Liver (tissue), 9 donors: ENCODE results near the gene DCD. TPM values are rescaled to one million over a fixed set of nuclear protein-coding genes. Genes with fewer than 3 reads are reported as not detected.

Experiments used
- DNase-seq: peaks from one replicate; pipeline ENCODE4 v3.0.0-alpha.2; 2017; ENCODE audit warnings: low spot score
- H3K27ac ChIP-seq, 2 donors: one replicate each; pipeline ENCODE4 v1.7.0; 2013; ENCODE audit warnings: inconsistent platforms in 2 of 2, low read length in 2 of 2, control low read depth in 1 of 2, low read depth in 1 of 2, mild to moderate bottlenecking in 1 of 2
- H3K27me3 ChIP-seq, 4 donors: one replicate each; pipeline versions ENCODE4 v1.6.1 to v1.7.0; 2013; ENCODE audit warnings: low read length in 3 of 4, inconsistent platforms in 1 of 4, mild to moderate bottlenecking in 1 of 4, moderate library complexity in 1 of 4; ENCODE audit not compliant: control insufficient read depth in 4 of 4, insufficient read depth in 4 of 4
- H3K36me3 ChIP-seq, 4 donors: one replicate each; pipeline versions ENCODE4 v1.6.1 to v1.7.0; 2013; ENCODE audit warnings: low read length in 3 of 4, mild to moderate bottlenecking in 3 of 4, low read depth in 1 of 4, moderate library complexity in 1 of 4; ENCODE audit not compliant: control insufficient read depth in 4 of 4, insufficient read depth in 3 of 4
- H3K4me1 ChIP-seq, 4 donors: one replicate each; pipeline versions ENCODE4 v1.6.1 to v1.7.0; 2013; ENCODE audit warnings: low read length in 3 of 4, mild to moderate bottlenecking in 3 of 4, moderate library complexity in 1 of 4; ENCODE audit not compliant: control insufficient read depth in 4 of 4, insufficient read depth in 4 of 4
- H3K4me3 ChIP-seq, 3 donors: one replicate each; pipeline versions ENCODE4 v1.6.1 to v1.7.0; 2013; ENCODE audit warnings: low read length in 3 of 3, control low read depth in 1 of 3, low read depth in 1 of 3, mild to moderate bottlenecking in 1 of 3
- H3K9ac ChIP-seq, 2 donors: one replicate each; pipeline ENCODE4 v1.7.0; 2013; ENCODE audit warnings: low read length in 2 of 2, mild to moderate bottlenecking in 2 of 2, moderate library complexity in 2 of 2, control low read depth in 1 of 2, low read depth in 1 of 2
- H3K9me3 ChIP-seq, 4 donors: one replicate each; pipeline versions ENCODE4 v1.6.1 to v1.7.0; 2013; ENCODE audit warnings: low read length in 3 of 4; ENCODE audit not compliant: control insufficient read depth in 4 of 4
- EGR1 ChIP-seq, 2 donors: IDR thresholded peaks; 2 replicates each; pipeline ENCODE4 v1.6.1; 2016 to 2018; ENCODE audit warnings: antibody characterized with exemption in 2 of 2, low read depth in 2 of 2
- FOXA1 ChIP-seq: IDR thresholded peaks from 2 replicates; pipeline ENCODE4 v1.6.1; 2016; ENCODE audit warnings: antibody characterized with exemption
- FOXA2 ChIP-seq: IDR thresholded peaks from 2 replicates; pipeline ENCODE4 v1.6.1; 2016; ENCODE audit warnings: antibody characterized with exemption
- GABPA ChIP-seq, 2 donors: IDR thresholded peaks in 1 of 2; conservative IDR thresholded peaks in 1 of 2; 2 replicates each; pipeline ENCODE4 v1.6.1; 2016; ENCODE audit warnings: antibody characterized with exemption in 2 of 2, mild to moderate bottlenecking in 1 of 2, moderate library complexity in 1 of 2
- HNF4A ChIP-seq, 2 donors: conservative IDR thresholded peaks; 2 replicates each; pipeline ENCODE4 v1.6.1; 2016; ENCODE audit warnings: antibody characterized with exemption in 2 of 2, mild to moderate bottlenecking in 2 of 2
- HNF4G ChIP-seq: IDR thresholded peaks from 2 replicates; pipeline ENCODE4 v1.6.1; 2016; ENCODE audit warnings: antibody characterized with exemption
- JUND ChIP-seq, 2 donors: IDR thresholded peaks; 2 replicates each; pipeline ENCODE4 v1.6.1; 2016; ENCODE audit warnings: antibody characterized with exemption in 2 of 2
- NR2F2 ChIP-seq: IDR thresholded peaks from 2 replicates; pipeline ENCODE4 v1.6.1; 2016; ENCODE audit warnings: antibody characterized with exemption
- RAD21 ChIP-seq, 2 donors: IDR thresholded peaks; 2 replicates each; pipeline ENCODE4 v1.6.1; 2016; ENCODE audit warnings: antibody characterized with exemption in 2 of 2, mild to moderate bottlenecking in 2 of 2
- RXRA ChIP-seq, 2 donors: IDR thresholded peaks; 2 replicates each; pipeline ENCODE4 v1.6.1; 2017 to 2018; ENCODE audit warnings: antibody characterized with exemption in 2 of 2, mild to moderate bottlenecking in 1 of 2
- SP1 ChIP-seq: IDR thresholded peaks from 2 replicates; pipeline ENCODE4 v1.6.1; 2018; ENCODE audit warnings: antibody characterized with exemption, mild to moderate bottlenecking
- TAF1 ChIP-seq: conservative IDR thresholded peaks from 2 replicates; pipeline ENCODE4 v1.6.1; 2016; ENCODE audit warnings: antibody characterized with exemption, mild to moderate bottlenecking
- YY1 ChIP-seq: IDR thresholded peaks from 2 replicates; pipeline ENCODE4 v1.6.1; 2016; ENCODE audit warnings: antibody characterized with exemption, mild to moderate bottlenecking
- WGBS: extraction: QIAGEN DNeasy Blood & Tissue Kit; methylation state at CpG from one replicate; pipeline ENCODE4 v1.1.7; 2013; 5-methylcytosine and 5-hydroxymethylcytosine counted together
- polyA plus RNA-seq, 2 donors: library from polyadenylated mRNA; stranded (reverse) in 1 of 2; unstranded in 1 of 2; fragments of 200-250 nt in 1 of 2; fragments of >200 nt in 1 of 2; fragmentation: Nextera tagmentation in 1 of 2; extraction: Ambion mirVana in 1 of 2; gene quantifications; one replicate each; pipeline versions ENCODE4 v1.2.1 to v1.2.3, GENCODE V29; 2013 to 2015
- total RNA-seq, 2 donors: library from RNA; depleted of rRNA; stranded (reverse); fragments of >200 nt; gene quantifications; one replicate each; pipeline ENCODE4 v1.2.3, GENCODE V29; 2014
- TF ChIP-seq, protein P1 (sequence below): IDR thresholded peaks from 2 replicates; pipeline ENCODE4 v1.6.1; 2016; ENCODE audit warnings: antibody characterized with exemption, mild to moderate bottlenecking
- TF ChIP-seq, protein P2 (sequence below): IDR thresholded peaks from 2 replicates; pipeline ENCODE4 v1.6.1; 2016; ENCODE audit warnings: antibody characterized with exemption
- TF ChIP-seq, protein P3 (sequence below): fragments of 150-350 bp; IDR thresholded peaks from 2 replicates; pipeline ENCODE4 v1.5.1; 2017; ENCODE audit warnings: improper control_type of control experiment, low read depth, low read length; ENCODE audit not compliant: missing input control
- TF ChIP-seq, protein P4 (sequence below): IDR thresholded peaks from 2 replicates; pipeline ENCODE4 v1.6.1; 2016; ENCODE audit warnings: antibody characterized with exemption
- TF ChIP-seq, protein P5 (sequence below): IDR thresholded peaks from 2 replicates; pipeline ENCODE4 v1.6.1; 2016; ENCODE audit warnings: antibody characterized with exemption
- donor health status: healthy.
- donor health status: healthy.
- donor health status: healthy.
- donor health status: healthy.
- donor health status: healthy.

Gene DCD
- total and polyA plus RNA-seq, 4 donors, result not detected

DNA sequence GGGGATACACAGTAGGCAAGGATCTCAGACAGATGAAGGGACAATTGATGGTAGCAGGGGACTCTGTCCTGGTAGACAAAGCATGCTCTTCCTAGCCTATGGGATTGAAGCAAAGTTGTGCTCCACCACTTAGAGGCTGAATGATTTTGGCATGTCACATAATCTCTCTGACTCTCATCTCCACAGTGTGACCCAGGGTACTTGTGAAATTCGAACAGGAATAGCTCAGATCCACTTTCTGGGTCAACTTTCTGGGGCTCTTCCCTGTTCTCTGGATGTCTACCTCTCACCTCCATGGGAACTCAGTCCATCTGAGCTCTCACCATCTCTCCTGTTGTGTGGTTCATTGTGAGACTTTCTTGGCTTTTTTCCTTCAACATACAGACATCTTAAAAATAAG is 1.7 kb upstream of the DCD start:
- no peak overlapping the region for H3K9ac ChIP-seq
- H3K4me3 ChIP-seq, result no peak overlapping the region
- H3K36me3 ChIP-seq, result no peaks in the 10 kb centered on the region
- H3K27ac ChIP-seq, result no peak overlapping the region
- TF ChIP-seq GABPA (IDR thresholded peaks at IDR 0.05 in 1 of 2, conservative IDR thresholded peaks at IDR 0.05 in 1 of 2) (no peak), HNF4A (conservative IDR thresholded peaks at IDR 0.05) (no peak), SP1 (no peak), EGR1 (IDR thresholded peaks at IDR 0.05; ENCODE audit: low read depth in 2 of 2) (no peak), YY1 (no peak), FOXA1 (no peak), JUND (IDR thresholded peaks at IDR 0.05) (no peak), RAD21 (IDR thresholded peaks at IDR 0.05) (no peak), RXRA (IDR thresholded peaks at IDR 0.05) (no peak), HNF4G (no peak), NR2F2 (no peak), FOXA2 (no peak), TAF1 (no peak)
- TF ChIP-seq, protein P1, sequence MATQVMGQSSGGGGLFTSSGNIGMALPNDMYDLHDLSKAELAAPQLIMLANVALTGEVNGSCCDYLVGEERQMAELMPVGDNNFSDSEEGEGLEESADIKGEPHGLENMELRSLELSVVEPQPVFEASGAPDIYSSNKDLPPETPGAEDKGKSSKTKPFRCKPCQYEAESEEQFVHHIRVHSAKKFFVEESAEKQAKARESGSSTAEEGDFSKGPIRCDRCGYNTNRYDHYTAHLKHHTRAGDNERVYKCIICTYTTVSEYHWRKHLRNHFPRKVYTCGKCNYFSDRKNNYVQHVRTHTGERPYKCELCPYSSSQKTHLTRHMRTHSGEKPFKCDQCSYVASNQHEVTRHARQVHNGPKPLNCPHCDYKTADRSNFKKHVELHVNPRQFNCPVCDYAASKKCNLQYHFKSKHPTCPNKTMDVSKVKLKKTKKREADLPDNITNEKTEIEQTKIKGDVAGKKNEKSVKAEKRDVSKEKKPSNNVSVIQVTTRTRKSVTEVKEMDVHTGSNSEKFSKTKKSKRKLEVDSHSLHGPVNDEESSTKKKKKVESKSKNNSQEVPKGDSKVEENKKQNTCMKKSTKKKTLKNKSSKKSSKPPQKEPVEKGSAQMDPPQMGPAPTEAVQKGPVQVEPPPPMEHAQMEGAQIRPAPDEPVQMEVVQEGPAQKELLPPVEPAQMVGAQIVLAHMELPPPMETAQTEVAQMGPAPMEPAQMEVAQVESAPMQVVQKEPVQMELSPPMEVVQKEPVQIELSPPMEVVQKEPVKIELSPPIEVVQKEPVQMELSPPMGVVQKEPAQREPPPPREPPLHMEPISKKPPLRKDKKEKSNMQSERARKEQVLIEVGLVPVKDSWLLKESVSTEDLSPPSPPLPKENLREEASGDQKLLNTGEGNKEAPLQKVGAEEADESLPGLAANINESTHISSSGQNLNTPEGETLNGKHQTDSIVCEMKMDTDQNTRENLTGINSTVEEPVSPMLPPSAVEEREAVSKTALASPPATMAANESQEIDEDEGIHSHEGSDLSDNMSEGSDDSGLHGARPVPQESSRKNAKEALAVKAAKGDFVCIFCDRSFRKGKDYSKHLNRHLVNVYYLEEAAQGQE, result no peak
- TF ChIP-seq, protein P2, sequence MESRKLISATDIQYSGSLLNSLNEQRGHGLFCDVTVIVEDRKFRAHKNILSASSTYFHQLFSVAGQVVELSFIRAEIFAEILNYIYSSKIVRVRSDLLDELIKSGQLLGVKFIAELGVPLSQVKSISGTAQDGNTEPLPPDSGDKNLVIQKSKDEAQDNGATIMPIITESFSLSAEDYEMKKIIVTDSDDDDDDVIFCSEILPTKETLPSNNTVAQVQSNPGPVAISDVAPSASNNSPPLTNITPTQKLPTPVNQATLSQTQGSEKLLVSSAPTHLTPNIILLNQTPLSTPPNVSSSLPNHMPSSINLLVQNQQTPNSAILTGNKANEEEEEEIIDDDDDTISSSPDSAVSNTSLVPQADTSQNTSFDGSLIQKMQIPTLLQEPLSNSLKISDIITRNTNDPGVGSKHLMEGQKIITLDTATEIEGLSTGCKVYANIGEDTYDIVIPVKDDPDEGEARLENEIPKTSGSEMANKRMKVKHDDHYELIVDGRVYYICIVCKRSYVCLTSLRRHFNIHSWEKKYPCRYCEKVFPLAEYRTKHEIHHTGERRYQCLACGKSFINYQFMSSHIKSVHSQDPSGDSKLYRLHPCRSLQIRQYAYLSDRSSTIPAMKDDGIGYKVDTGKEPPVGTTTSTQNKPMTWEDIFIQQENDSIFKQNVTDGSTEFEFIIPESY, result no peak
- TF ChIP-seq, protein P3, sequence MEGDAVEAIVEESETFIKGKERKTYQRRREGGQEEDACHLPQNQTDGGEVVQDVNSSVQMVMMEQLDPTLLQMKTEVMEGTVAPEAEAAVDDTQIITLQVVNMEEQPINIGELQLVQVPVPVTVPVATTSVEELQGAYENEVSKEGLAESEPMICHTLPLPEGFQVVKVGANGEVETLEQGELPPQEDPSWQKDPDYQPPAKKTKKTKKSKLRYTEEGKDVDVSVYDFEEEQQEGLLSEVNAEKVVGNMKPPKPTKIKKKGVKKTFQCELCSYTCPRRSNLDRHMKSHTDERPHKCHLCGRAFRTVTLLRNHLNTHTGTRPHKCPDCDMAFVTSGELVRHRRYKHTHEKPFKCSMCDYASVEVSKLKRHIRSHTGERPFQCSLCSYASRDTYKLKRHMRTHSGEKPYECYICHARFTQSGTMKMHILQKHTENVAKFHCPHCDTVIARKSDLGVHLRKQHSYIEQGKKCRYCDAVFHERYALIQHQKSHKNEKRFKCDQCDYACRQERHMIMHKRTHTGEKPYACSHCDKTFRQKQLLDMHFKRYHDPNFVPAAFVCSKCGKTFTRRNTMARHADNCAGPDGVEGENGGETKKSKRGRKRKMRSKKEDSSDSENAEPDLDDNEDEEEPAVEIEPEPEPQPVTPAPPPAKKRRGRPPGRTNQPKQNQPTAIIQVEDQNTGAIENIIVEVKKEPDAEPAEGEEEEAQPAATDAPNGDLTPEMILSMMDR, result no peak
- TF ChIP-seq, protein P4, sequence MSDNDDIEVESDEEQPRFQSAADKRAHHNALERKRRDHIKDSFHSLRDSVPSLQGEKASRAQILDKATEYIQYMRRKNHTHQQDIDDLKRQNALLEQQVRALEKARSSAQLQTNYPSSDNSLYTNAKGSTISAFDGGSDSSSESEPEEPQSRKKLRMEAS, result no peak
- TF ChIP-seq, protein P5, sequence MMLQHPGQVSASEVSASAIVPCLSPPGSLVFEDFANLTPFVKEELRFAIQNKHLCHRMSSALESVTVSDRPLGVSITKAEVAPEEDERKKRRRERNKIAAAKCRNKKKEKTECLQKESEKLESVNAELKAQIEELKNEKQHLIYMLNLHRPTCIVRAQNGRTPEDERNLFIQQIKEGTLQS, result no peak
- H3K9me3 ChIP-seq, result no peaks in the 10 kb centered on the region
- no peaks in the 10 kb centered on the region for H3K27me3 ChIP-seq
- DNase-seq, result no peak
- 50% methylated on average over 1 of the region's 1 CpG for WGBS
- no peaks in the 10 kb centered on the region for H3K4me1 ChIP-seq
